ENCODE data around the gene IGFL1.
A peak's percentile ranks its signal among the peaks of the same experiment; 100 is the strongest.
"Not testable (repeated sequence)": the region's sequence is repeated elsewhere in the genome, so short reads cannot be mapped to it uniquely, and the experiment has no call there.

The IGFL1 gene

GRCh38 chr19:46226438-46226973 is 3.0 kb upstream of the IGFL1 start:
- no peak for DNase-seq

DNA sequence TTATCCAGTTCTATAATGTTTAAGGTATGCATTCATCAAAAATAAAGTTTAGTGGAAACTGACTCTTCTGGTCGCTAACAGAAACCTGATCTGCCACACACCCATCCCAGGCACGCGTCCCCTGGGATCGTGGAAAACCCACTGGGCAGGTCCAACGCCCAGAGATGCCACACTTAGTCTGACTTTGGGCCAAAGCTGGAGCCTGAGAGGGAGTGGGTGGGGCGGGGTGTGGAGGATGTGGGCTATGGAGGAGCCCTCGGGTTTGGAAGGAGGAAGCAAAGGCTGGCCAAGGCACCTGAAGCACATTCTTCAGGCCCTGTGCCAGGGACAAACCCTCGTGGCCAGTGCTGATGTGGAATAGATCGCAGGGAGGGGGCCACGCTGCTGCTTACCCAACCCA is 2.5 kb downstream of the IGFL1 start:
- DNase-seq: no peak

GRCh38 chr19:46232468-46232867 is 2.9 kb downstream of the IGFL1 start:
- no peak for DNase-seq

- DNase-seq: no peak
Observed at GRCh38 chr19:46232938-46233621, 3.5 kb downstream of the IGFL1 start.

GRCh38 chr19:46233871-46234270 is 4.3 kb downstream of the IGFL1 start:
- not testable (repeated sequence) for DNase-seq

GRCh38 chr19:46238141-46238540 is 8.6 kb downstream of the IGFL1 start:
- DNase-seq: not testable (repeated sequence)

GRCh38 chr19:46239193-46240024 is 9.9 kb downstream of the IGFL1 start:
- DNase-seq: no peak

- DNase-seq: no peak
Observed at GRCh38 chr19:46240693-46241092, 11.2 kb downstream of the IGFL1 start.

GRCh38 chr19:46241626-46242025 is 12.1 kb downstream of the IGFL1 start:
- DNase-seq: no peak

DNA sequence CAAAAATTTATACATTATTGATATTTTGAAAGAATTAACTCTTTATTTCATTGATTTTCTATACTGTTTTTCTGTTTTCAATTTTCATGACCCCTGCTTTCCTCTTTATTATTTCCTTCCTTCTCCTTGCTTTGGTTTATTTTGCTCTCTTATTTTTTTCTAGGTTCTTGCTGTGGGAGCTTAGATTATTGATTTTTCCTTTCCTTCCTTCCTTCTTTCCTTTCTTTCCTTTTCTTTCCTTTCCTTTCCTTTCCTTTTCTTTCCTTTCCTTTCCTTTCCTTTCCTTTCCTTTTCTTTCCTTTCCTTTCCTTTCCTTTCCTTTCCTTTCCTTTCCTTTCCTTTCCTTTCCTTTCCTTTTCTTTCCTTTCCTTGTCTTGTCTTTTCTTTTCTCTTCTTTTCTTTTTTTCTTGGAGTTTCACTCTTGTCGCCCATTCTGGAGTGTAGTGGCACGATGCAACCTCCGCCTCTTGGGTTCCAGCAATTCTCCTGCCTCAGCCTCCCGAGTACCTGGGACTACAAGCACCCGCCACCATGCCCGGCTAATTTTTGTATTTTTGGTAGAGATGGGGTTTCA is 13.6 kb downstream of the IGFL1 start:
- DNase-seq: not testable (repeated sequence)

GRCh38 chr19:46250076-46250735 is 20.7 kb downstream of the IGFL1 start:
- no peak for DNase-seq

- no peak for DNase-seq
Observed at GRCh38 chr19:46251416-46251815, 21.9 kb downstream of the IGFL1 start.

- no peak for DNase-seq
Observed at GRCh38 chr19:46254776-46255175, 25.2 kb downstream of the IGFL1 start.

GRCh38 chr19:46256855-46257254 is 27.3 kb downstream of the IGFL1 start:
- DNase-seq: no peak

- DNase-seq: not testable (repeated sequence)
Observed at GRCh38 chr19:46261501-46261900, 32.0 kb downstream of the IGFL1 start.

GRCh38 chr19:46262684-46263296 is 33.2 kb downstream of the IGFL1 start:
- peak; percentile 22 for DNase-seq

DNA sequence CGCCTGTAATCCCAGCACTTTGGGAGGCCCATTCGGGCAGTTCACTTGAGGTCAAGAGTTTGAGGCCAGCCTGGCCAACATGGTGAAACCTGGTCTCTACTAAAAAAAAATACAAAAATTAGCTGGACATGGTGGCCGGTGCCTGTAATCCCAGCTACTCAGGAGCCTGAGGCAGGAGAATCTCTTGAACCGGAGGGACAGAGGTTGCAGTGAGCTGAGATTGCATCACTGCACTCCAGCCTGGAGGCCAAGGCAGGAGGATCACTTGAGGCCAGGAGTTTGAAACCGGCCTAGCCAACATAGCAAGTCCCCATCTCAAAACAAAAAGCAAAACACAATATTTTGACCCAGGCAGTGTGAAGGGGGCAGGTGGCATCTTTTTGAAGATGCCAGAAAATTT is 35.3 kb downstream of the IGFL1 start:
- DNase-seq: not testable (repeated sequence)

DNA sequence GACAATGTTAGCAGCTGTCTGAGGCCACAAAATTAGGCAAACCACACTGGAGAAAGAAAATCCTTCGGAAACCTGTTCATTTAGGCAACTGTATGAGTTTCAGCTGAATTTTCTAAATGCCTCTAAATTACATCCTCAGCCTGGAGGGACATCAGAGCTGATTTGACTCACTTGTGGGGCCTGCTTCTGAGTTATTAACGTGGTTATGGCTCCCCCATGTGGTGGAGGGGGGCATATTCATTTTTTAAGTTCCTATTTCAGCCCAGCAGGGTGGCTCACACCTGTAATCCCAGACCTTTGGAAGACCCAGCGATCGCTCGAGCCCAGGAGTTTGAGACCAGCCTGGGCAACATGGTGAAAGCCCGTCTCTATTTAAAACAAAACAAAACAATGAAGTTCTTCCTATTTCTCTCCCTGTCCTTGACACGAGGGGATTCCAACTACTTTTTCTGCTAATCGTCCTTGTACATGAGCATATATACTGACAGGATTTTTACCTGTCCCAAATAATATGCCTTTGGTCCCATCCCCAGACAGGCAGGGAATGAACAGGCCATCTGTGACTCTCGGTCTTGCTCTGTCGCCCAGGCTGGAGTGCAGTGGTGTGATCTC is 35.8 kb downstream of the IGFL1 start:
- DNase-seq: peak; percentile 62

DNA sequence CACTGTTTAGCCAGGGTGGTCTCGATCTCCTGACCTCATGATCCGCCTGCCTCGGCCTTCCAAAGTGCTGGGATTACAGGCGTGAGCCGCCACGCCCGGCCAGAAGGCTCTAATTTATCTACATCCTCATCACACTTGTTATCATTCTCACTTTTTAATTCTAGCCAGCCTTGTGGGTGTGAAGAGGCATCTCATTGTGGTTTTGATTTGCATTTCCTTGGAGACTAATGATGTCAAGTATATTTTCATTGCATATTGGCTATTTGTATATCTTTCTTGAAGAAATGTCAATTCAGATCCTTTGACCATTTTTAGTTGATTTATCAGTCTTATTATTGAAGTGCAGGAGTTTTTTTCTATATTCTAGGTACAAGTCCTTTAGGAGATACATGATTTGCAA is 39.6 kb downstream of the IGFL1 start:
- no peak for DNase-seq

DNA sequence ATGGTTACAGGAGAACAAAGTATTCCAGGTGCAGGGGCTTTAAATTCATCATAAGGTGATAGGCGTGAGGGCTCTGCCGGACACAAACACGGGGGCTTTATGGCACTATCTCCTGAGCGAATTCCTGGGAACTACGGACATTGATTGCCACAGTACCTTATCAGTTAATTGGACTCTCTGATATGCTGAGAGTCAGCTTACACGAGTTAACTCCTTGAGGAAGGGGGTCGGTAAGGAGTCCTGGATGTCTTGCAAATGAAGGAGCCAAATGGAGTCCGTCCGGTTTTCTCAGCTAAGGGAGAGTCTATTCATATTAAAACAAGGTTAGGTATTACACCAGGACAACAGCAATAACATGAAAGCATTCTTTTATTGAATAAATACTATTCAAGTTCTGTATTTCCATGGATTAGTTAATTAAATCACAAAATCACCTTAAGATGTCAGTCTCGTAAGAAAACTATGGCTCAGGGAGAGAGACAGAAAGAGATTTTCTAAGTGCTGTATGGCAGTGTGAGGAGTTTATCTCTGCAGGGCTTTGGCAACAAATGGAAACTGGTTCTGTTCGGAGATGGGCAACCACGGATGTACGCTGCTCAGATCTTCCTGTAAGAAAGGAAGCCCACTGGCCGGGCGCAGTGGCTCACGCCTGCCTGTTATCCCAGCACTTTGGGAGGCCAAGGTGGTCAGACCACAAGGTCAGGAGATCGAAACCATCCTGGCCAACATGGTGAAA is 41.1 kb downstream of the IGFL1 start:
- DNase-seq: no peak

GRCh38 chr19:46271481-46272197 is 42.1 kb downstream of the IGFL1 start:
- DNase-seq: peak; percentile 17

All from activated naive CD4-positive, alpha-beta T cell treated with anti-CD3 and anti-CD28 coated beads, Interleukin-2, amount 50 U/mL, for 16 hours (primary cell).